ENCODE measurements around the gene JAK1. TPM values are rescaled to one million over a fixed set of nuclear protein-coding genes. Genes with fewer than 3 reads are reported as not detected.

The JAK1 gene
- total and polyA plus RNA-seq, 2 experiments from 2014 or later = 8.0 to 19.5 TPM

- no peak for TF ChIP-seq ZNF462 (CRISPR knock-in tag; IDR thresholded peaks at IDR 0.05)
These were observed 4.4 kb downstream of the JAK1 start (continued) for GRCh38 chr1:64961923-64962322.

- ATAC-seq (no peak), DNase-seq (ENCODE audit: low spot score) (no peak)
- Histone ChIP-seq H3K4me3 (no peak overlapping the region), H3K9me2 (ENCODE audit: insufficient read depth) (no peaks in the 10 kb centered on the region), H3K36me3 (ENCODE audit: insufficient read depth) (no peaks in the 10 kb centered on the region), H3K79me2 (replicated peaks; ENCODE audit: insufficient read depth) (peaks cover 43% of the 10 kb centered on the region), H3K4me1 (ENCODE audit: insufficient read depth) (peaks cover 20% of the 10 kb centered on the region), H3K27ac (ENCODE audit: low read depth) (no peak overlapping the region), H4K20me1 (replicated peaks; ENCODE audit: insufficient read depth) (peaks cover 13% of the 10 kb centered on the region; the same call in 1 of the 2 replicates), H3K27me3 (ENCODE audit: insufficient read depth) (peaks cover 24% of the 10 kb centered on the region), H3K4me2 (no peak overlapping the region), H3F3A (replicated peaks; ENCODE audit: low read depth) (no peaks in the 10 kb centered on the region), H2AFZ (no peak overlapping the region)
- no peaks in the 10 kb centered on the region for H3K36me3 Mint-ChIP-seq (ENCODE audit: low read depth)
- no peak overlapping the region for H3K27ac Mint-ChIP-seq
- H3K4me3 Mint-ChIP-seq = no peak overlapping the region
- peaks cover 32% of the 10 kb centered on the region for H3K4me1 Mint-ChIP-seq
- H3K9me3 Mint-ChIP-seq = no peaks in the 10 kb centered on the region
- H3K27me3 Mint-ChIP-seq (ENCODE audit: insufficient read depth, low read depth, poor library complexity) = peaks cover 13% of the 10 kb centered on the region
- no peak for TF ChIP-seq NANOG (IDR thresholded peaks at IDR 0.05; ENCODE audit: borderline replicate concordance)
- TF ChIP-seq JUNB (IDR thresholded peaks at IDR 0.05; ENCODE audit: unreplicated experiment) = no peak
- TF ChIP-seq POLR2AphosphoS5 (IDR thresholded peaks at IDR 0.05; ENCODE audit: low read depth) = no peak
- TF ChIP-seq CREB1 (CRISPR knock-in tag; IDR thresholded peaks at IDR 0.05; ENCODE audit: low read depth) = no peak
- no peak for TF ChIP-seq ETS1 (IDR thresholded peaks at IDR 0.05)
- no peak for TF ChIP-seq EZH2 (IDR thresholded peaks at IDR 0.05; ENCODE audit: low read depth, unreplicated experiment)
- TF ChIP-seq ZNF331 (CRISPR knock-in tag; IDR thresholded peaks at IDR 0.05; ENCODE audit: low read depth) = no peak
- TF ChIP-seq EZH2phosphoT487 (IDR thresholded peaks at IDR 0.05; ENCODE audit: unreplicated experiment) = no peak
- no peak for TF ChIP-seq ZNF462 (CRISPR knock-in tag; IDR thresholded peaks at IDR 0.05)
- TF ChIP-seq STAT1 (IDR thresholded peaks at IDR 0.05; ENCODE audit: unreplicated experiment) = no peak
These were observed 5.6 kb downstream of the JAK1 start for GRCh38 chr1:64960731-64961130.

Data from GM23338 (cell line).